Mammary epithelial cell (primary cell): ENCODE measurements around the gene CDKN3.

Experiments
- CTCF ChIP-seq, 2 donors: IDR thresholded peaks in 1 of 2; conservative IDR thresholded peaks in 1 of 2; 2 replicates each; pipeline ENCODE4 v1.5.1; 2011 to 2012; ENCODE audit warnings: inconsistent platforms in 2 of 2, low read length in 2 of 2, mild to moderate bottlenecking in 2 of 2, control low read depth in 1 of 2, low read depth in 1 of 2; ENCODE audit not compliant: insufficient read depth in 1 of 2; ENCODE audit errors: extremely low read depth in 1 of 2
- EZH2 ChIP-seq: IDR thresholded peaks from 2 replicates; pipeline ENCODE4 v1.6.1; 2012; ENCODE audit warnings: low read length, inconsistent platforms, borderline replicate concordance

- no peak for TF ChIP-seq CTCF (conservative IDR thresholded peaks at IDR 0.05 in 1 of 2, IDR thresholded peaks at IDR 0.05 in 1 of 2; ENCODE audit: extremely low read depth in 1 of 2, insufficient read depth in 1 of 2, low read depth in 1 of 2, low read length in 2 of 2)
- TF ChIP-seq EZH2: no peak
Measured at GRCh38 chr14:54368291-54368690, 28.5 kb upstream of the CDKN3 start.
